Muscle layer of colon (tissue), 2 donors: ENCODE measurements around the gene DENND6A.
A peak's percentile ranks its signal among the peaks of the same experiment; 100 is the strongest.

Experiments
- H3K27ac ChIP-seq: one replicate; pipeline ENCODE4 v1.7.0; 2013; ENCODE audit warnings: low read depth, mild to moderate bottlenecking, low read length, moderate library complexity
- H3K27me3 ChIP-seq, 2 donors: one replicate each; pipeline ENCODE4 v1.7.0; 2013; ENCODE audit warnings: low read length in 2 of 2, mild to moderate bottlenecking in 2 of 2; ENCODE audit not compliant: insufficient read depth in 2 of 2, control insufficient read depth in 1 of 2
- H3K36me3 ChIP-seq: one replicate; pipeline ENCODE4 v1.7.0; 2013; ENCODE audit warnings: mild to moderate bottlenecking, low read length; ENCODE audit not compliant: insufficient read depth
- H3K4me1 ChIP-seq: one replicate; pipeline ENCODE4 v1.7.0; 2013; ENCODE audit warnings: mild to moderate bottlenecking, low read length; ENCODE audit not compliant: insufficient read depth
- H3K4me3 ChIP-seq, 2 donors: one replicate each; pipeline ENCODE4 v1.7.0; 2013; ENCODE audit warnings: low read length in 2 of 2, low read depth in 1 of 2, mild to moderate bottlenecking in 1 of 2, moderate library complexity in 1 of 2
- H3K9ac ChIP-seq: one replicate; pipeline ENCODE4 v1.7.0; 2013; ENCODE audit warnings: low read length
- H3K9me3 ChIP-seq: one replicate; pipeline ENCODE4 v1.7.0; 2013; ENCODE audit warnings: mild to moderate bottlenecking, low read length
- donor health status: abdominal sarcoma.
- donor health status: Adenocarcinoma of cecum.

Gene DENND6A, protein sequence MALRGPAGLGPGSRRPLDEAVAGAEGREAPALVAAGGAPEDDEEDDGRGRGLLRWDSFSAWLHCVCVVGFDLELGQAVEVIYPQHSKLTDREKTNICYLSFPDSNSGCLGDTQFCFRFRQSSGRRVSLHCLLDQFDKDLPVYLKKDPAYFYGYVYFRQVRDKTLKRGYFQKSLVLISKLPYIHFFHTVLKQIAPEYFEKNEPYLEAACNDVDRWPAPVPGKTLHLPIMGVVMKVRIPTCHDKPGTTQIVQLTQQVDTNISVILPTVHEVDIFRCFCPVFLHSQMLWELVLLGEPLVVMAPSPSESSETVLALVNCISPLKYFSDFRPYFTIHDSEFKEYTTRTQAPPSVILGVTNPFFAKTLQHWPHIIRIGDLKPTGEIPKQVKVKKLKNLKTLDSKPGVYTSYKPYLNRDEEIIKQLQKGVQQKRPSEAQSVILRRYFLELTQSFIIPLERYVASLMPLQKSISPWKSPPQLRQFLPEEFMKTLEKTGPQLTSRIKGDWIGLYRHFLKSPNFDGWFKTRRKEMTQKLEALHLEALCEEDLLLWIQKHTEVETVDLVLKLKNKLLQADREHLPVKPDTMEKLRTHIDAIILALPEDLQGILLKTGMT

DNA sequence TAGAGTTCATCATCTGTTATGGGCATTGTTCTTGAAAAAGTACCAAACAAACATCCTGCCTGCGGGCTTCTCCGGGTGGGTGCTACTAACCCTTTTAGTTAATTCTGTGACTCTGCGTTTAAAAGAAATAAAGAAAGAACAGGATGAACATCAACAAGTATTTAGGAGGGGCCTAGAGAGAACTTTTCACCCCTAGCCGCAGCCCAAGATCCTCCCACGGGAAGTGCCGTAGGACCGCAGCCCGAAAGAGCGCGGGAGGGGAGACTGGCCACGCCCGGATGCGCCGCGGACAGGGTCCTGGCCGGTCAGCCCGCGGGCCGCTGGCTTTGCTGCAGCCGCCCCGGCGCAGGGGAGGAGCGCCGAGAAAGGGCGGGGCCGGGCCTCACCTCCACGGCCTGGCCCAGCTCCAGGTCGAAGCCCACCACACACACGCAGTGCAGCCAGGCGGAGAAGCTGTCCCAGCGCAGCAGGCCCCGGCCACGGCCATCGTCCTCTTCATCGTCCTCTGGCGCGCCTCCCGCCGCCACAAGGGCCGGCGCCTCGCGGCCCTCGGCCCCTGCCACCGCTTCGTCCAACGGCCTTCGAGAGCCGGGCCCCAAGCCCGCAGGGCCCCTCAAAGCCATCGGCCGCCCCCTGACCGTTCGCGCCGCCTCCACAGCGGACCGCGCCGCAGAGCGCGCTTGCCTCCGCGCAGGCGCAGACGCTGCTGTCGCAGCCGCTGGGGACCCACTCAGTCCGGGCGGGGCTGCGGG, at the start of gene DENND6A:
Gene DENND6A, minus strand, starts transcription at position 682 of the 752 bp plus-strand sequence. Its CDS starts 59 bp downstream, at position 623.
- H3K27me3 ChIP-seq = no peaks in the 10 kb centered on the region
- peak within 1 kb of the TSS; percentile 79 to 82 for H3K4me3 ChIP-seq
- H3K9me3 ChIP-seq = no peaks in the 10 kb centered on the region
- no peaks in the 10 kb centered on the region for H3K36me3 ChIP-seq
- H3K27ac ChIP-seq = peak within 1 kb of the TSS; percentile 94
- peaks cover 33% of the 10 kb centered on the region for H3K4me1 ChIP-seq
- H3K9ac ChIP-seq = peak within 1 kb of the TSS; percentile 74

DNA sequence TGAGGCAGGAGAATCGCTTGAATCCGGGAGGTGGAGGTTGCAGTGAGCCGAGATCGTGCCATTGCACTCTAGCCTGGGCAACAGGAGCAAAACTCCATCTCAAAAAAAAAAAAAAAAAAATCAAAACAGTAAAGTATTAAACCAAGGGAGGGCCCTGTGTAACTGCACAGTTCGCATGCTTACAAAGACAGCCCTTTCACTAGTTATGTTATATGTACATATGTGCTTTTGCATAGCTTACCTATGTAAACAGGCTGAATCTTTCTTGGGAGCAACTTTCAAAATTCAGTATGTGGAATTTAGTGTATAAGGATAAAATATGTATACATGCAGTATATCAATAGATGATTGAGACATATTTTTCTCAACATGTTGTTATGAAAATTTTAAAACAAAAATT, 47.1 kb upstream of the DENND6A start:
- no peaks in the 10 kb centered on the region for H3K27me3 ChIP-seq
- H3K9ac ChIP-seq = no peak overlapping the region
- H3K4me3 ChIP-seq = no peak overlapping the region
- no peak overlapping the region for H3K27ac ChIP-seq
- H3K9me3 ChIP-seq = no peaks in the 10 kb centered on the region
- no peaks in the 10 kb centered on the region for H3K36me3 ChIP-seq
- peaks cover 18% of the 10 kb centered on the region for H3K4me1 ChIP-seq

DNA sequence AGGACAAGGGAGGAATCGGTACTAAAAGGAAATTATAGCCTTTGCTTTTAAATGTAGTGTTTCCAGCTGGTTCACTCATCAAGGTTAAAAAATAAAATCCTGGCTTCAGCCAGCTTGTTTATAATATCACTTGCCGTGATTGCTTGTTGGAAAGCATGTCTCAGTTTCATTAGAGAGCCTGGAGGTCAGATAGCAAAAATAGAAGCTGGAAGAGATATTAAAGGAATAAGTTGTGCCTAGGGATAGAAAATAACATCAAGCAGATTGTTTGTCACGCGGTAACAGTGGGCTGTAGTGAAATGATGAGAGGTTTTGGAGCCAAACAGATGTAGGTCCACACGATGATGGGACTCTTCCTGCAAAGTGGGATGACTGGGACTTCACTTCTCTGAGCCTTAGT, 45.5 kb upstream of the DENND6A start:
- no peaks in the 10 kb centered on the region for H3K9me3 ChIP-seq
- H3K4me1 ChIP-seq = peaks cover 18% of the 10 kb centered on the region
- H3K4me3 ChIP-seq = no peak overlapping the region
- H3K9ac ChIP-seq = no peak overlapping the region
- H3K27ac ChIP-seq = no peak overlapping the region
- no peaks in the 10 kb centered on the region for H3K36me3 ChIP-seq
- H3K27me3 ChIP-seq = no peaks in the 10 kb centered on the region

DNA sequence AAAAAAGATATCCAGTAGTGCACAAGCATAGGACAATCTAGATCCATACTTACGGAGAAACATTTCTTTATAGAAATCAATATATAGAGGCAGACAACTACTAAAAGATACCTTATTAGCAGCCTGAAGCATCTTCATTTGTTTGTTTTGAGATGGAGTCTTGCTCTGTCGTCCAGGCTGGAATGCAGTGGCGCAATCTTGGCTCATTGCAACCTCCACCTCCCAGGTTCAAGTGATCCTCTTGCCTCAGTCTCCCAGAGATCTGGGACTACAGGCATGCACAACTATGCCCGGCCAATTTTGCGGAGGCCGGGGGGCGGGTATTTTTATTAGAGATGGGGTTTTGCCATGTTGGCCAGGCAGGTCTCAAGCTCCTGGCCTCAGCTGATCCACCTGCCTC, 45.0 kb upstream of the DENND6A start:
- Histone ChIP-seq H3K27me3 (no peaks in the 10 kb centered on the region), H3K9ac (no peak overlapping the region), H3K9me3 (no peaks in the 10 kb centered on the region)

DNA sequence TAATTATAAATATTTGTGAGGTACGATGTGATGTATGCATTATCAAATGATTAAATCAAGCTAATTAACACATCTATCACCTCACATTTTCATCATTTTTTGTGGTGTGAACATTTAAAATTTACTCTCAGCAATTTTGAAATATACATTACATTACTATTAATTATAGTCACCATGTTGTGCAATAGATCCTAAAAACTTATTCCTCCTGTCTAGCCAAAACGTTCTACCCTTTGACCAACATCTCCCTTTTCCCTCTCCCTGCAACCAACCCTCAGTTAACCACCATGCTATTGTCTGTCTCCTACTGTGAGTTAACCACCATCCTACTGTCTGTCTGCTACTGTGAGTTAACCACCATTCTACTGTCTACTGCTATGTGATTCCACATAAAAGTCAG, 42.5 kb upstream of the DENND6A start:
- Histone ChIP-seq H3K9me3 (no peaks in the 10 kb centered on the region), H3K4me1 (peaks cover 18% of the 10 kb centered on the region), H3K27me3 (no peaks in the 10 kb centered on the region), H3K9ac (no peak overlapping the region), H3K4me3 (no peak overlapping the region), H3K27ac (no peak overlapping the region), H3K36me3 (no peaks in the 10 kb centered on the region)

More for the DNA sequence above, 45.0 kb upstream of the DENND6A start:
- no peak overlapping the region for H3K27ac ChIP-seq
- H3K4me1 ChIP-seq = peaks cover 18% of the 10 kb centered on the region
- H3K36me3 ChIP-seq = no peaks in the 10 kb centered on the region
- no peak overlapping the region for H3K4me3 ChIP-seq

DNA sequence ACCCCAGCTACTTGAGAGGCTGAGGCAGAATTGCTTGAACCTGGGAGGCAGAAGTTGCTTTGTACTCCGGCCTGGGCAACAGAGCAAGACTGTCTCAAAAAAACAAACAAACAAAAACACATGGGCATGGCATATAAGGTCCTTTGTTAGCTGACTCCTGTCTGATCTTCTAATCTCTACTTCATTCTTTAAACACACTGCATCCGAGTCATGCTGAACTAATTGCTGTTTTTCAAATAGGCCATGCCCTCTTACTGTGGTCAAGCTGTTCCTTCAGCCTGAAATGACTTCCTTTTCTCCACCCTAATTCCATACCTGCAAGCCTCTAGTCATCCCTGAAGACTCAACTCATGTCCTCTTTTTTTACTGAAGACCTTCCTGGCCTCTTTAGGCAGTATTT, 40.9 kb upstream of the DENND6A start:
- Histone ChIP-seq H3K27me3 (no peaks in the 10 kb centered on the region), H3K4me1 (peaks cover 17% of the 10 kb centered on the region), H3K9ac (no peak overlapping the region), H3K9me3 (no peaks in the 10 kb centered on the region), H3K36me3 (no peaks in the 10 kb centered on the region), H3K27ac (no peak overlapping the region), H3K4me3 (no peak overlapping the region)

DNA sequence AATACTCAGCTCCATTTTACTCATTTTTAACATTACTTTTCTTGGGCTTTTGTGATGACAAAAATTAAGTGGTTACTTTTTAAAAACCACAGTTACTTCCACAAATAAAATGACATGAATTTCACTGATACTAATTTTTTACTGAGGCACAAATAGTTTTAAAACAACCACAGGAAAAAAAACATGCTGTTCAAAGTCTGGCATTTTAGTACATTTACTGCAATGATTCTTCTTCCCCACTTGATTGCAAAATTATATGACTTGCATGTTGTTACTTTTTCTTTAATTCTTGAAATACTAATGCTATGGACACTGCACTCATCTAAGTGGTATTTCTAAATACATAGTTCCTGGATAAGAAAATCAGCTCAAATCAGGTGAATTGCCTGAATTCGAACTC, 38.4 kb upstream of the DENND6A start:
- Histone ChIP-seq H3K4me3 (no peak overlapping the region), H3K27me3 (no peaks in the 10 kb centered on the region), H3K36me3 (no peaks in the 10 kb centered on the region), H3K9ac (no peak overlapping the region), H3K4me1 (no peaks in the 10 kb centered on the region), H3K9me3 (no peaks in the 10 kb centered on the region), H3K27ac (no peak overlapping the region)

DNA sequence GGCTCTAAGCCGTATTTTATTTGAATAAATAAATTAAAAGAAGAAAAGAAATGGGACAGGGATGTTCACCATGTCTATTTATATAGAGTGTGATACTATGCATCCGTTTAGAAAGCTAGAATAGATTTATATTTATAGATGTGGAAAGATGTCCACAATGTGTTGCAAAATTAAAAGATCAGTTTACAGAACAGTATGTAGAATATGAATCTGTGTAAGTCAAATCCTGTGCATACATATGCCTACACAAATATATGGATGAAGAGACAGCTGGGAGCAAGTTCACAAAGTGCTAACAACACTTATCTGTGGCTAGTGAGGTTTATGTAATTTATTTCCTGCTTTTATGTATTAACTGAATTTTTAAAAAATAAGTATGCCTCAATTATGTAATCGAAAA, 37.8 kb upstream of the DENND6A start:
- no peak overlapping the region for H3K4me3 ChIP-seq
- no peaks in the 10 kb centered on the region for H3K9me3 ChIP-seq
- H3K27ac ChIP-seq = no peak overlapping the region
- no peaks in the 10 kb centered on the region for H3K4me1 ChIP-seq
- H3K9ac ChIP-seq = no peak overlapping the region
- no peaks in the 10 kb centered on the region for H3K36me3 ChIP-seq
- no peaks in the 10 kb centered on the region for H3K27me3 ChIP-seq

DNA sequence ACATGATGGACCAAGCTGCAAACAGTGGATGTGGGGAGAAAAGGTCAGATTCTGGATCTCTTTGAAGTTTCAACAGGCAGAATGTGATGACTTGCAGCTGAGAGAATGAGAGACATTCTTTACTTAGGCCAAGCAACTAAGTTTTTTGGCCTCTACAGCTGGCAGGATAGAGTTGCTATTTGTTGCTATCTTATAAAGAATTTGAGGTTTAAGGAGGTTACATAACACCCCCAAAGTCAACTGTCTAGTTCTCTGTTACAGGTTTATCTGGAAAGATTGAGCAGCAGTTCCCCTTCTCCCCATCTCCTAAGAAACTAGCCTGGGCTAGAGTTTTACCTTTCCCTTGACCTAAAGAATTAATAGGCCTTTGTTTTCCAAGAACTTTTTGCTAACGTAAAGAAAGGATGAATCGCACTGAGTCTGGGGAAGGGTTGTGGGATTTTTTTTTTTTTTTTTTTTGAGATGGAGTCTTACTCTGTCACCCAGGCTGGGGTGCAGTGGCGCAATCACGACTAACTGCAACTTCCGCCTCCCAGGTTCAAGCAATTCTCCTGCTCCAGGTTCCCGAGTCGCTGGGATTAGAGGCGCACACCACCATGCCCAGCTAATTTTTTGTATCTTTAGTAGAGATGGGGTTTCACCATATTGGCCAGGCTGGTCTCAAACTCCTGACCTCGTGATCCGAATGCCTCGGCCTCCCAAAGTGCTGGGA, 36.6 kb upstream of the DENND6A start:
- Histone ChIP-seq H3K27ac (no peak overlapping the region), H3K36me3 (no peaks in the 10 kb centered on the region), H3K27me3 (no peaks in the 10 kb centered on the region), H3K9me3 (no peaks in the 10 kb centered on the region), H3K4me3 (no peak overlapping the region), H3K4me1 (no peaks in the 10 kb centered on the region), H3K9ac (no peak overlapping the region)

DNA sequence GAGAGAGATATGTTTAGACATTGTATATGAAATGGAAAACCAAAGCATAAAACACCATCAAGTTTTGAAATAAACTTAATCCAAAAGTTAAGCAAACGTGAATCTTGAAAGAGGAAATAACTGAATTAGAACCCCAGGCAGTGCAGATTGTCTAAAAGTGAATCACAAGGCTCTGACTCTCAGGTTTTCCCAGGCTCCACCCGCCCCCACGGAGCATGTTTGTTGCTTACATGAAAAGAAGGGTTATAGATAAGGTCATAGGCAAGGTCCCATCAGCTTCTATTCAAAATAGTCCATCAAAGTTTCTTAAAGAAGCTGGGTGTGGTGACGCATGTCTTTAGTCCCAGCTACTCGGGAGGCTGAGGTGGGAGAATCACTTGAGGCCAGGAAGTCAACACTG, 34.2 kb upstream of the DENND6A start:
- no peak overlapping the region for H3K27ac ChIP-seq
- H3K4me3 ChIP-seq = no peak overlapping the region
- H3K9me3 ChIP-seq = no peaks in the 10 kb centered on the region
- no peaks in the 10 kb centered on the region for H3K36me3 ChIP-seq
- H3K4me1 ChIP-seq = no peaks in the 10 kb centered on the region
- no peak overlapping the region for H3K9ac ChIP-seq
- H3K27me3 ChIP-seq = no peaks in the 10 kb centered on the region

DNA sequence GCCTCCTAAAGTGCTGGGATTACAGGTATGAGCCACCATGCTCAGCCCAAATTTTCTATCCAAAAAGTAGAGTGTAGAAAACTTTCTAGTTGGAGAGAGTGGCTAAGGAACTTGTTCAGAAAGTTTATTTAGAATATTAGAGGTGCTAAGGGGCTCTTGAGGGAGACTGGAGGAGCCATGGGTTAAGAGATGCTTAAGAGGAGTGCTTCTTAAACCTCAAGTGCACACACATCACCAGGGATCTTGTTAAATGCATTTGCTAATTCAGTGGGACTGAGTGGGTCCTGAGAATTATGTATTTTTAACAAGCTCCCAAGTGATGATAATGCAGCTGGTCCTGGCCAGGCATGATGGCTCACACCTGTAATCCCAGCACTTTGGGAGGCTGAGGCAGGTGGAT, 33.5 kb upstream of the DENND6A start:
- H3K4me1 ChIP-seq = no peaks in the 10 kb centered on the region
- no peak overlapping the region for H3K27ac ChIP-seq
- H3K9ac ChIP-seq = no peak overlapping the region
- H3K36me3 ChIP-seq = no peaks in the 10 kb centered on the region
- no peak overlapping the region for H3K4me3 ChIP-seq
- H3K9me3 ChIP-seq = no peaks in the 10 kb centered on the region
- H3K27me3 ChIP-seq = no peaks in the 10 kb centered on the region
